Activated CD4-positive, alpha-beta T cell treated with anti-CD3 and anti-CD28 coated beads, Interleukin-2, amount 50 U/mL, for 1 hour (primary cell): ENCODE results near the gene SLC9A9.
"Not testable (repeated sequence)": the region's sequence is repeated elsewhere in the genome, so short reads cannot be mapped to it uniquely, and the experiment has no call there.

Experiments
- DNase-seq: peaks from one replicate; pipeline ENCODE4 v3.0.0-alpha.2; 2020

SLC9A9 gene

DNA sequence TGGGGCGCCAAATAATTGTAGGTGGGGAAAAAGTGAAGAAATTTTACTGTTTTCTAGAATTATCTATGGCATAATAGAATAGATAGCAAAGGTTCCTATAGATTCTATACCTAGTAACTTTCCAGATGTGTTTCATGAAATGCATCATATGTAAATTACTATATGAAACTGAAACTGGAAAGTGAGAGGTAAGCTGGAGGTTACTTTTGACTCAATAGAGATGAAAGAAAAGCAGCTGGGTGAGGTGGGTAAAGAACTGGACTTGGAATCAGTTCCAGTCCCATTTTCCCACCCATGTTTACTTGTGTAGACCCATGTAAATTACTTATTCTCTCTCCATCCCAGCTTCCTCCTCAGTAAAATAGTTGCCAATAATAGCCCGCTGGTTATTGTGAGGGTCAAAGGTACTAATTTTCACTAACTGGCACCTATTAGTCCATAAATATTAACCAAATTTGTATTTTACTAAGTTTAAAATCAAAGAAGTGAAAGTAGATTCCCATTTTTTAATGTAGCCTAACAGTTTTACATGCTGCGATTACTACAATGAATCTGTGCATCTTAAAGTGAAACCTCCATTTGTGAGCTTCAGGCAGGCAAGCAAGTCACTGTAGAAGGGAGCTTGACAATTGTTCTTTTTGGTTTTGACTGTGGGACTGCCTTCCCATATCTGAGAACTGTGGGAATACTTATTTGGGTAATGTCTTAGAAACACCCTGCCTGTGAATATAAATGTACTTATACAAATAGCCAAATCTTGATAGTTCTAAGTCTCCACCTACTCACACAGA is 312.1 kb downstream of the SLC9A9 start:
- DNase-seq, result no peak

DNA sequence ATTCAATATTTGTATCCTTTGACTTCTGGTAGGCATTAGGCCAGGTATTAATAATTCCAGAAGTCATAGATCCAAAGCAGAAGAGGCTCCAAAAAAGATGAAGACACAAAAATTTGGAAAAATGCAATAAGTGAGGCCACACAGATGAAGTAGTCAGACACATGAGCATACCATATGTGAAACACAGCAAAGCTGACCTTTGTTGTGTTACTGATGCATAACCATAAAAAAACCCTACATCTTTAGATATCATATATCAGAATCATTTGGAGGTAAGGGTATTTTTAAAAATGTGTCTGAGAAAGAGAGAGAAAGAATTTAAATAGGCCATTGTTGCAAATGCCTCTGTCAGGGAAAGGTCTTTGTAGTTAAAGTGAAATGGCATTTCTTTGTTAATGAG is 314.9 kb downstream of the SLC9A9 start:
- no peak for DNase-seq

GRCh38 chr3:143532091-143532490 is 316.2 kb downstream of the SLC9A9 start:
- no peak for DNase-seq

GRCh38 chr3:143531101-143531500 is 317.2 kb downstream of the SLC9A9 start:
- DNase-seq, result no peak

DNA sequence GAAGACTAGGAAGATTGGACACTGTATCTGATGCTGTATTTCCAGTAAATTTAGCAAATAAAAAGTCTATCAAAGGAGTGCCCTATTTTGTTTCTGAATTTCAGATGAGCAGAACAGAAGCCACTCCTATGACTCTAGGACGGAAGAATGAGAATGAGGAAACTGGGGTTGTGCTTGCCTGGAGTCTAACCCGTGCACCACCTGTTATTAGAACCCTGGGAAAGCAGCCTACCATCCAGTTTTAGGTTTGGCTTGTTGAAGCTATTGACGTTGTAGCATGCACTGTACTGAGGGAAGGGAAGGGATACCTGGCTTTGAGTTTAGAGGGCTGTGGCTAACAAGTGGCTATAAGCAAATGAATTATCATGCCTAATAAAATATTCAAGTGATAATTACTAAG is 318.5 kb downstream of the SLC9A9 start:
- no peak for DNase-seq

GRCh38 chr3:143529018-143529478 is 319.2 kb downstream of the SLC9A9 start:
- DNase-seq, result no peak

DNA sequence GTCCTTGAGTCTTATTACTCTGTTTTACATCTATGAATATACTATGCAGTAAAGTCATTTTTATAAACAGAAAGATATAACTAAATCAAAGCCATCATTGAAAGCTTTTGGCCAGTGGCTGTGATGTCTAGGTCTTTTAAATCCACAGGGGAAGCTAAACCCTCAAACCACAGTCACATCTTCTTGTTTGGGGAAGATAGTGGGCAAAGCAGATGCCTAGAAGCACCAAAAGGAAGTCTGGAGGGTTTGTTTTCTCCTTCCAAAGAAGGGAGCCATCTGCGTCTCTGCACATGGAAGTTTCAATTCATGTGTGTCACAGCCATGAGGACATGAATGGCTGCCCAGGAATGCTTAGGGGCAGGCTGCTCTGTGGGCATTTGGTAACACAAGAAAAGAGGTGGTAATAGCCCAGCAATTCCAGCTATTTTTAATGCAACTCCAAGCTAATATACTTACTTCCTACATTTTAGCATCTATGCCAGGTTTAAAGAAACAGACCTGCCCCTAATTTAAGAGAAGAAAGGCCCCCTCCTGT is 322.2 kb downstream of the SLC9A9 start:
- DNase-seq, result no peak

- DNase-seq, result no peak
These were observed 322.9 kb downstream of the SLC9A9 start for GRCh38 chr3:143525408-143525807.

GRCh38 chr3:143521803-143522202 is 326.5 kb downstream of the SLC9A9 start:
- no peak for DNase-seq

- DNase-seq, result not testable (repeated sequence)
These were observed 331.1 kb downstream of the SLC9A9 start for GRCh38 chr3:143517131-143517530.

- DNase-seq, result no peak
These were observed 333.4 kb downstream of the SLC9A9 start for GRCh38 chr3:143514874-143515273.

DNA sequence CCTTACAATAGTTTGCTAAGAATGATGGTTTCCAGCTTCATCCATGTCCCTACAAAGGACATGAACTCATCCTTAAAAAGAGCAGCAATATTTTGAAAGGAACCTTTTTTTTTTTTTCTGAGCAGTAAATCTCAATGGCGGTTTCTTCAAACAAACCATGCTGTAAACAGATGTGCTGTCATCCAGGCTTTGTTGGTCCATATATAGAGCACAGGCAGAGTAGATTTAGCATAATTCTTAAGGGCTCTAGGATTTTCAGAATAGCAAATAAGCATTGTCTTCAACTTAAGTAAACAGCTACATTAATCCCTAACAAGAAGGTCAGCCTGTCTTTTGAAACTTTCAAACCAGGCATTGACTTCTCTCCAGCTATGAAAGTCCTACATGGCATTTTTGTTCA is 334.2 kb downstream of the SLC9A9 start:
- no peak for DNase-seq

DNA sequence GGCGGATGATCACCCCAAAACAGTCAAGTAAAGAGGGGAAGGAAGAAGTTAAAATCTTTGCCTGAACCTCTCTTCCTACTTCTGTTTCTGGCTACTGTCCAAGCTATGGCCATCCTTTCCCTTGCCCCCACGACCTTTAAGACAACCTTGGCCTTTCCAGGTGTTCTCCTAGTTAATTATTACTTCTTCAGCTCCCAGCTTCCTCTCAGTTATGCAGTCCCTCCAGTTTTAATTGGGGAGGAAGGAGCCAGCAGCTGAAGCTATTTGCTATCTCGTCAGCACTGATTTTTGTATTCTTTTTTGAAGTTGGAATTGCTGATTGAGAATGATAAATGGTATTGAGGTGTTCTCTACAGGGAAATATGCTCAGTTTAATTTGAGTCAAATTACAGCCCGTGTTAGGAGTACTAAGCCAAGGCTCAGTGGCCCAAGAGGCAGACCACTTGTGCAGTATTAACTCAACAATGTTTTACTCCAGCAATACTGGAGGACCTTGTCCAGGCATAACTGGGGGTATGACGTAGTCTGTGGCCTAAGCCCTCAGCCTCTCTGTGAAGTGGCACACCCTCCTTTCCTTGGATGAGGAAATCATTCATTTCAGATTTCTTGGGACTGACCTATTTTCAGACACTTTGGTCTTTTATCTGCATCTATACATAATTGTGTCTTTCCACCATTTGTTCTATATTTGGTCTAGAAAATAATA is 336.9 kb downstream of the SLC9A9 start:
- no peak for DNase-seq

DNA sequence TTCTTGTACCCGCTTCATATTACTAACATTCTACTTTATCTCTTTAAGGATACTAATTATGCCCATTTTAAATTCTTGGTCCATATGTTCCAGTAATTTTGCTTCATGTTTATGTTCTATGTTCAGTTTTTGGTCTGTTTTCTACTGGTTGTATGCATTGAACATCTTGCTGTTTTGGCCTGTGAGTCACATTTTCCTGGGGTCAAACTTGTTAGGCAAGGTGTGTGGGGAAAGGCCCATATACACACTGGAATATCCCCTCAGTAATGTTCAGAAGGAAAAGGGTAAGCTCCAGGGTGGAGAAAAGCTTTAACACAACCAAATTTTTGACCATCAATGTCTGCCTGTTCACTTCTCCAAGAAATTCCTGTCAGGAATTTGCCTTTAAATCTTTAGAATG is 337.7 kb downstream of the SLC9A9 start:
- DNase-seq, result no peak

GRCh38 chr3:143507735-143508580 is 340.3 kb downstream of the SLC9A9 start:
- no peak for DNase-seq

DNA sequence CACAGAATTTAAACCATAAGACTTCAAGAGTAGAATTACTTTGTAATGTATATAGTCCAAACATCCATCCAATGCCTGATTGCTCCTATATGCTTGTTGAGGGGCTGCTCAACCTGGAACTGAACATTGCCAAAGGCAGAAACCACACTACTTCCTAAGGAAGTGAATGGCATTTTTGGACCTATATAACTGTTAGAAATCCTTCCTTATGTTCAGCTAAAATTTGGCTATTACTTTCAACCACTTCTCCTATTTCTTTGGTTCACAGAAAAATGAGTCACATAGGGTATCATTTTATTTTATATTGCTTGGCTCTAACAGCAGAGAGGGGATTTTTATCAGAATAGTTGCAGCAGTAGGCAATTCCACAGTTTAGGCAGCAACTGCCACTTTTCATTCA is 342.1 kb downstream of the SLC9A9 start:
- DNase-seq, result no peak

- no peak for DNase-seq
These were observed 344.9 kb downstream of the SLC9A9 start for GRCh38 chr3:143503325-143503885.

DNA sequence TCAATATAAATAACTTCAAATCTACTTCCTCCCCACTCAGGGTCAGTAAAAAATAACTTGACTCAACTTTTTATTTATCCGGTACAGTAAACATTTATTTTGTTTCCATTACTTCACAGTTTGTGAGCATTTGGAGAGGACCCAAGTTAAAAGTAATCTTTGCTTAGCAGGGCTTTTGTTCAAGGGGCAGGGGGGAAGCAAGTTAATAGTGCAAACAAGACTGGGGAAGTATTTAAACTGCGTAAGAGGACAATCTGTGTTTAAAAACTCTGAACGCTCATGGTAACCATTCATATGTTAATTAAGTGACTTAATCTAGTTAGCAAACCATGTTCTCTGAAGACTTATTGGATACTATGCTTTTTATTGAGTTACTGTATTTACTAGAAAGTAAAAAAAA is 346.2 kb downstream of the SLC9A9 start:
- DNase-seq, result no peak

- DNase-seq, result no peak
These were observed 350.9 kb downstream of the SLC9A9 start for GRCh38 chr3:143497382-143497781.

GRCh38 chr3:143496191-143496590 is 352.1 kb downstream of the SLC9A9 start:
- no peak for DNase-seq

GRCh38 chr3:143495527-143495926 is 352.7 kb downstream of the SLC9A9 start:
- no peak for DNase-seq

DNA sequence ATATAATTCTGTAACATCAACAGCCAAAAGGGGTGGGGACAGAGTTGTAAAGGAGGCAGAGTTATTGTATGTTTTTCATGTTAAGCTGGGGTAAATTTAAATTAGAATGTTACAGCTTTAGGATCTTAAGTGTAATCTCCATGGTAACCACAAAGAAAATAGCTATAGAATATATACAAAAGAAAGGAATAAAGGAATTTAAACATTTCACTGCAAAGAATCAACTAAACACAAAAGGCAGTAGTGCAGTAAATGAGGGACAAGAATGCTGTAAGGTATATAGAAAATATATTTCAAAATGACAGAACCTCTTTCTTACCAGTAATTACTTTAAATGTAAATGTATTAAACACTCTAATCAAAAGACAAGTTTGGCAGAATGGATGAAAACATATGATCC is 361.7 kb downstream of the SLC9A9 start:
- DNase-seq, result no peak
